Stimulated activated CD8-positive, alpha-beta memory T cell treated with anti-CD3 and anti-CD28 coated beads, Interleukin-4, amount 100 ng/mL, for 1 hour (primary cell): Measurements from ENCODE around the gene ATAT1.

Experiments
- DNase-seq, 2 donors: peaks; one replicate each; pipeline ENCODE4 v3.0.0-alpha.2; 2020; ENCODE audit warnings: low read depth in 2 of 2, low spot score in 1 of 2

Gene ATAT1

GRCh38 chr6:30626484-30627366 is at the start of gene ATAT1:
Gene ATAT1, plus strand, starts transcription at chr6:30626874.
- DNase-seq, result peak; percentile 76 to 80

DNA sequence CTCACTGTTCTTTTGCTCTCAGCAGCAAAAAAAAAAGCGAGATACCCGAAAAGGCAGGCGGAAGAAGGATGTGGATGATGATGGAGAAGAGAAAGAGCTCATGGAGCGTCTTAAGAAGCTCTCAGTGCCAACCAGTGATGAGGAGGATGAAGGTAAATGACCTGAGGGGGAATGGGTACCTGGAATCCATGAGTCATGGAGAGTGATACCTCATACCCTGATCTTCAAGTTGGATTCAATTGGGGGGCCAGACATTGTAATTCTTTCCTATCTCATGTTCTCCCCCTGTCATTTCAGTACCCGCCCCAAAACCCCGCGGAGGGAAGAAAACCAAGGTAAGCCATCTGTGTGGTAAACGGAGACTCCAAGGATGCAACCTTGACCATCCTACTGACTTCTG is 48.6 kb upstream of the ATAT1 start:
- DNase-seq, result no peak

GRCh38 chr6:30583921-30584320 is 42.8 kb upstream of the ATAT1 start:
- no peak for DNase-seq

GRCh38 chr6:30589754-30590358 is 36.8 kb upstream of the ATAT1 start:
- DNase-seq, result no peak

DNA sequence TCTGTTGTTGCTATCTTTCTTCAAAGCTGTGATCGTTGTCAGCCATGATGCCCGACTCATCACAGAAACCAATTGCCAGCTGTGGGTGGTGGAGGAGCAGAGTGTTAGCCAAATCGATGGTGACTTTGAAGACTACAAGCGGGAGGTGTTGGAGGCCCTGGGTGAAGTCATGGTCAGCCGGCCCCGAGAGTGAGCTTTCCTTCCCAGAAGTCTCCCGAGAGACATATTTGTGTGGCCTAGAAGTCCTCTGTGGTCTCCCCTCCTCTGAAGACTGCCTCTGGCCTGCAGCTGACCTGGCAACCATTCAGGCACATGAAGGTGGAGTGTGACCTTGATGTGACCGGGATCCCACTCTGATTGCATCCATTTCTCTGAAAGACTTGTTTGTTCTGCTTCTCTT is 36.2 kb upstream of the ATAT1 start:
- no peak for DNase-seq

GRCh38 chr6:30591008-30591407 is 35.7 kb upstream of the ATAT1 start:
- no peak for DNase-seq

GRCh38 chr6:30592287-30592686 is 34.4 kb upstream of the ATAT1 start:
- no peak for DNase-seq

- DNase-seq, result peak; percentile 62 to 63
Observed at GRCh38 chr6:30597315-30598144, 29.1 kb upstream of the ATAT1 start.

GRCh38 chr6:30598912-30599624 is 27.6 kb upstream of the ATAT1 start:
- DNase-seq, result no peak

GRCh38 chr6:30599625-30600324 is 26.9 kb upstream of the ATAT1 start:
- DNase-seq, result no peak

- DNase-seq, result no peak
Observed at GRCh38 chr6:30600451-30600961, 26.2 kb upstream of the ATAT1 start.

- DNase-seq, result no peak
Observed at GRCh38 chr6:30601436-30601814, 25.2 kb upstream of the ATAT1 start.

GRCh38 chr6:30601815-30602641 is 24.6 kb upstream of the ATAT1 start:
- no peak for DNase-seq

GRCh38 chr6:30603961-30604360 is 22.7 kb upstream of the ATAT1 start:
- DNase-seq, result no peak

GRCh38 chr6:30610065-30610464 is 16.6 kb upstream of the ATAT1 start:
- DNase-seq, result no peak

GRCh38 chr6:30611150-30611855 is 15.4 kb upstream of the ATAT1 start:
- DNase-seq, result no peak

GRCh38 chr6:30611856-30612194 is 14.8 kb upstream of the ATAT1 start:
- no peak for DNase-seq

DNA sequence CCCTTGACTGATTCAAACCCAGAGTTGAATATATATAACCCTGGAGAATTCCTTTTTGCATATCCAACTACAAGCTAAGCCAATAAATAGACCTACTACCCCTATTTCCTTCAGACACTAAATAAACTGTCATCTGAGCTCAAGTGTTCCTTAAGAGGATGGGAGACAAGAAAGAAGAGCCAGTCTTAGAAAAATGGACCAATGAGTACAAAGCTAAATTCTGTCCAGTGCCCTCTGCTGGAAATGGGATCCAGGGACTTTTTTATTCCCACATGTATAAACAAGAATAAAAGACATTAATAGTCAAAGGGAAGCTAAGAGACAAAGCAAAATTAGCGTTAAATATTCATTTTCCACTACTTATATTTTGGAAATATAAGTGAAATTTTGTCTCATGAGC is 14.5 kb upstream of the ATAT1 start:
- no peak for DNase-seq

DNA sequence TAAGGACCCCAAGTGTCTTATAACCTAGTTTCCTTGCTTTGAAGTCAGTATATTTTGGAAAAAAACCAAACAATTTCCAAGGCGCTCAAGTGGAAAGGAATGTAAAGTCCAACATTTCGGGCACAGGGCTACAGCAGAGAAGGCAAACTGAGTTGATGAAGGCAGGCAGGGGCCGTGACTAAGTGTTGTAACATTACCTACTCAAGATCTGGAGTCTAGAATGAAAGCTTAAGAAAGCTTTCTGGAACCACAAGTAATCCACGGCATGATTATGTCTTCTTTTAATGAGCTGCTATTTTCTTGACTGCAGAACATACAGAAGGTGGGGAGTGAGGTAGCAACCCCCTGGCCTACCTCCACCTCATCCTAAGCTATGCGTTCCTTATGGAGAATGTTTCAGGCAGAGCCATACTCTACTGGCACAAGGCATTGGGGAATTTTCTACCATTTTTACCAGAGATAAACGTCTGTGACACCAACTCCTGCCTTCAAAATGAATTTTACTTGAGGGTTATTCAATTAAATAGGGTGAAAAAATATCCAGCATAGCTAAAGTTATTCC is 13.9 kb upstream of the ATAT1 start:
- DNase-seq, result no peak
